Keratinocyte (primary cell): ENCODE data around the gene IRAK2.

Experiments
- EZH2 ChIP-seq: IDR thresholded peaks from one replicate; pipeline ENCODE4 v1.6.1; 2012; ENCODE audit warnings: inconsistent platforms, mild to moderate bottlenecking, low read length, moderate library complexity
- TF ChIP-seq, protein P1 (sequence below), 3 experiments: IDR thresholded peaks in 1 of 3; conservative IDR thresholded peaks in 1 of 3; optimal IDR thresholded peaks in 1 of 3; 2 replicates in 2 of 3; 3 replicates in 1 of 3; pipeline versions ENCODE3 to v1.5.1; 2011; ENCODE audit warnings: low read length in 3 of 3, mild to moderate bottlenecking in 3 of 3, moderate library complexity in 2 of 3, control low read depth in 1 of 3, inconsistent platforms in 1 of 3; ENCODE audit not compliant: insufficient read depth in 2 of 3; ENCODE audit errors: extremely low read depth in 1 of 3

DNA sequence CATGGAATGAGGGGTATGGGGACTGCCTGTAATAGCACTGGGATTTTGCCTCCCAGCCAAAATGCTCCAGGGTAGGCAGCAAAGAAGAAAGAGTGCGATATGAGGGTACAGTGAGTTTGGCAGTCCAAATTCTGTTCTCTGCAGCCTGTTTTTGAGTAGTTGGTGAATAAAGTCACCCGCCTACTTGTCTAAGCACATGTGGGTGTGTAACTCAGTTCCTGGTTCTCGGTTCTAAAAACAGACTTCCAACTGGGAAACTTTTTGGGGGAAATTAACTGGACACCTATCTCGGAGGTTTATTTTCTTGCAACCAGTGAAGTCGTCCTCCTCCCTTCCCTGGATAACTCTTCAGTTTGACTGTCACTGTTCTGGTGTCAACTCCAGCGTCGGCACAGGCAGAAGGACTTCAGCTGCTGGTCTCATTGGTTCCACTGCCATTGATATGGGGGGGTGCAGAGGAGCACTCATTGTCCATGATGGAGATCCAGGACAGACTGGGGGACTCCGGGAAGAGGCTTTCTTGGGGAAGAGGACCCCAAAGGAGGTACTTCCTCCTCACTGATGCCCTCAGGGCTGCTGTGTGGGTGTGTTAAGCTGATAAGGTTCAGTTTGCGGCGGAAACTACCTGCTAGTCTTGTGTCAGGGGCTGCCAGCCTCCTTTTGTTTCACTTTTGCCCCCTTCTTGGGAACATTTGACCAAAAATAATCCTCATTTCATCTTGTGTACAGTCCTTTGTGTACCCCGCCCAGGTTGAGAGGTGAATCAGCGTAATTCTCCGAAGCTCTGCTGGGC, 114.9 kb downstream of the IRAK2 start:
- TF ChIP-seq, protein P1, sequence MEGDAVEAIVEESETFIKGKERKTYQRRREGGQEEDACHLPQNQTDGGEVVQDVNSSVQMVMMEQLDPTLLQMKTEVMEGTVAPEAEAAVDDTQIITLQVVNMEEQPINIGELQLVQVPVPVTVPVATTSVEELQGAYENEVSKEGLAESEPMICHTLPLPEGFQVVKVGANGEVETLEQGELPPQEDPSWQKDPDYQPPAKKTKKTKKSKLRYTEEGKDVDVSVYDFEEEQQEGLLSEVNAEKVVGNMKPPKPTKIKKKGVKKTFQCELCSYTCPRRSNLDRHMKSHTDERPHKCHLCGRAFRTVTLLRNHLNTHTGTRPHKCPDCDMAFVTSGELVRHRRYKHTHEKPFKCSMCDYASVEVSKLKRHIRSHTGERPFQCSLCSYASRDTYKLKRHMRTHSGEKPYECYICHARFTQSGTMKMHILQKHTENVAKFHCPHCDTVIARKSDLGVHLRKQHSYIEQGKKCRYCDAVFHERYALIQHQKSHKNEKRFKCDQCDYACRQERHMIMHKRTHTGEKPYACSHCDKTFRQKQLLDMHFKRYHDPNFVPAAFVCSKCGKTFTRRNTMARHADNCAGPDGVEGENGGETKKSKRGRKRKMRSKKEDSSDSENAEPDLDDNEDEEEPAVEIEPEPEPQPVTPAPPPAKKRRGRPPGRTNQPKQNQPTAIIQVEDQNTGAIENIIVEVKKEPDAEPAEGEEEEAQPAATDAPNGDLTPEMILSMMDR (optimal IDR thresholded peaks at IDR 0.05 in 1 of 3, IDR thresholded peaks at IDR 0.05 in 1 of 3, conservative IDR thresholded peaks at IDR 0.05 in 1 of 3; ENCODE audit: extremely low read depth in 1 of 3, insufficient read depth in 2 of 3, low read length in 3 of 3): no peak
- no peak for TF ChIP-seq EZH2
